ENCODE results near the gene DUXB. TPM values are rescaled to one million over a fixed set of nuclear protein-coding genes. Genes with fewer than 3 reads are reported as not detected.

DUXB gene
- total RNA-seq, 4 donors from 2014 or later = not detected

- intact Hi-C loops (cut with DNase I; ENCODE audit: low total_unique reads) = no loop called here
These were observed 43.1 kb downstream of the DUXB start for GRCh38 chr16:75658175-75658574.

GRCh38 chr16:75653922-75654321, 47.3 kb downstream of the DUXB start:
- DNase-seq = no peak
- Histone ChIP-seq H3K27me3 (no peaks in the 10 kb centered on the region), H3K4me3 (no peak overlapping the region), H3K27ac (no peak overlapping the region), H3K4me1 (peaks cover 4 to 11% of the 10 kb centered on the region in 2 donors), H3K9me3 (no peaks in the 10 kb centered on the region), H3K36me3 (no peaks in the 10 kb centered on the region)
- intact Hi-C loops (cut with DNase I; ENCODE audit: low total_unique reads) = no loop called here
- TF ChIP-seq CTCF (IDR thresholded peaks at IDR 0.05) (no peak), POLR2A (IDR thresholded peaks at IDR 0.05) (no peak)

More at GRCh38 chr16:75658175-75658574, 43.1 kb downstream of the DUXB start:
- Histone ChIP-seq H3K27me3 (no peaks in the 10 kb centered on the region), H3K4me1 (peaks cover 0 to 6% of the 10 kb centered on the region in 2 donors), H3K27ac (no peak overlapping the region), H3K36me3 (no peaks in the 10 kb centered on the region), H3K9me3 (no peaks in the 10 kb centered on the region), H3K4me3 (no peak overlapping the region)
- DNase-seq = no peak
- TF ChIP-seq CTCF (IDR thresholded peaks at IDR 0.05) = no peak
- TF ChIP-seq POLR2A (IDR thresholded peaks at IDR 0.05) = no peak

GRCh38 chr16:75648265-75649076, 52.8 kb downstream of the DUXB start:
- Histone ChIP-seq H3K4me3 (peak overlapping the region; percentile 90 to 100), H3K27me3 (no peaks in the 10 kb centered on the region), H3K4me1 (peaks cover 8 to 17% of the 10 kb centered on the region in 2 donors), H3K36me3 (no peaks in the 10 kb centered on the region), H3K27ac (peak overlapping the region; percentile 92 to 96), H3K9me3 (no peaks in the 10 kb centered on the region)
- TF ChIP-seq POLR2A (IDR thresholded peaks at IDR 0.05) = peak in 1 of 2 donors; percentile 52
- TF ChIP-seq CTCF (IDR thresholded peaks at IDR 0.05) = peak in 1 of 4 experiments; percentile 3
- intact Hi-C loops (cut with DNase I; ENCODE audit: low total_unique reads) = no loop called here
- peak; percentile 78 to 79 for DNase-seq

- Histone ChIP-seq H3K36me3 (no peaks in the 10 kb centered on the region), H3K4me3 (peak within 1 kb of the TSS; percentile 90 to 100), H3K27ac (peak within 1 kb of the TSS; percentile 92 to 96), H3K27me3 (no peaks in the 10 kb centered on the region), H3K9me3 (no peaks in the 10 kb centered on the region), H3K4me1 (peaks cover 5 to 17% of the 10 kb centered on the region in 2 donors)
- DNase-seq = peak; percentile 90 to 94
- intact Hi-C loops (cut with DNase I; ENCODE audit: low total_unique reads) = no loop called here
- TF ChIP-seq CTCF (IDR thresholded peaks at IDR 0.05) (no peak), POLR2A (IDR thresholded peaks at IDR 0.05) (peak; percentile 95)
These were observed 53.6 kb downstream of the DUXB start, which contains the start of the genes KARS1 and TERF2IP for GRCh38 chr16:75647492-75648264. TSS of gene KARS1 (minus strand) at chr16:75647665. CDS start at chr16:75647639, 26 bp downstream. TSS of gene TERF2IP (plus strand) at chr16:75647773. CDS start at chr16:75647883, 110 bp downstream.

All from uterus (tissue), 4 donors.